DOHH2 (cell line): Measurements from ENCODE around the gene JRKL.

Source experiments
- H3F3A ChIP-seq: fragments of 200-600 bp; sonication (generic), shearing (Covaris generic); 2 replicates; pipeline ENCODE4 v1.6.0; 2016; ENCODE audit warnings: antibody characterized with exemption, mild to moderate bottlenecking; ENCODE audit not compliant: control insufficient read depth, insufficient read depth
- H3K27ac ChIP-seq: fragments of 200-600 bp; sonication (generic); 2 replicates; pipeline ENCODE4 v1.5.1; 2014; ENCODE audit warnings: low read depth, mild to moderate bottlenecking, low read length, moderate library complexity
- H3K27me3 ChIP-seq: fragments of 200-600 bp; sonication (generic); 2 replicates; pipeline ENCODE4 v1.6.1; 2014; ENCODE audit warnings: mild to moderate bottlenecking, low read length, mixed read lengths; ENCODE audit not compliant: control insufficient read depth
- H3K36me3 ChIP-seq: fragments of 200-600 bp; sonication (generic); 2 replicates; pipeline ENCODE4 v1.6.1; 2014; ENCODE audit warnings: mild to moderate bottlenecking, low read length, moderate library complexity, mixed read lengths; ENCODE audit not compliant: control insufficient read depth
- H3K4me1 ChIP-seq: fragments of 200-600 bp; sonication (generic); 2 replicates; pipeline ENCODE4 v1.6.1; 2014; ENCODE audit warnings: mild to moderate bottlenecking, low read length, mixed read lengths; ENCODE audit not compliant: control insufficient read depth
- H3K4me2 ChIP-seq: fragments of 200-600 bp; sonication (generic); 2 replicates; pipeline ENCODE4 v1.6.0; 2014; ENCODE audit warnings: mild to moderate bottlenecking, low read length, moderate library complexity
- H3K4me3 ChIP-seq: fragments of 200-600 bp; sonication (generic); 2 replicates; pipeline ENCODE4 v1.5.1; 2014; ENCODE audit warnings: mild to moderate bottlenecking, low read length, mixed read lengths
- H3K79me2 ChIP-seq: fragments of 200-600 bp; sonication (generic); 2 replicates; pipeline ENCODE4 v1.6.1; 2014; ENCODE audit warnings: mild to moderate bottlenecking, low read length, mixed read lengths; ENCODE audit not compliant: control insufficient read depth
- H3K9me2 ChIP-seq: fragments of 200-600 bp; sonication (generic); replicated peaks from 2 replicates; pipeline ENCODE4 v1.6.1; 2014; ENCODE audit warnings: mild to moderate bottlenecking, low read length, mixed read lengths; ENCODE audit not compliant: control insufficient read depth
- H3K9me3 ChIP-seq: fragments of 200-600 bp; sonication (generic); 2 replicates; pipeline ENCODE4 v1.6.1; 2014; ENCODE audit warnings: antibody characterized with exemption, low read length, mixed read lengths; ENCODE audit not compliant: control insufficient read depth, insufficient read depth
- H4K20me1 ChIP-seq: fragments of 200-600 bp; sonication (generic); 2 replicates; pipeline ENCODE4 v1.6.0; 2014; ENCODE audit warnings: low read depth, mild to moderate bottlenecking, antibody characterized with exemption, low read length, moderate library complexity; ENCODE audit not compliant: control insufficient read depth, insufficient read depth
- CTCF ChIP-seq: fragments of 200-600 bp; sonication (generic); IDR thresholded peaks from one replicate; pipeline ENCODE4 v1.5.1; 2014; ENCODE audit warnings: antibody characterized with exemption, mild to moderate bottlenecking, low read depth, low read length; ENCODE audit not compliant: poor library complexity, severe bottlenecking
- EZH2phosphoT487 ChIP-seq: fragments of 200-600 bp; sonication (generic); IDR thresholded peaks from 2 replicates; pipeline ENCODE4 v1.6.1; 2017; ENCODE audit warnings: borderline replicate concordance, mild to moderate bottlenecking, antibody characterized with exemption, low read length, moderate library complexity, mixed read lengths

JRKL gene

GRCh38 chr11:96389720-96390487, at the start of gene JRKL, which contains the start of gene CCDC82:
TSS of gene JRKL (plus strand) at chr11:96390013. CDS start at chr11:96390650, 637 bp downstream.
TSS of gene CCDC82 (minus strand) at chr11:96389912. CDS start at chr11:96384747, 5,165 bp downstream.
- Histone ChIP-seq H3K4me1 (peaks cover 28% of the 10 kb centered on the region), H3K4me2 (peak within 1 kb of the TSS; percentile 84), H3K79me2 (peaks cover 50% of the 10 kb centered on the region), H3K27ac (peak within 1 kb of the TSS; percentile 22; the same call in 1 of the 2 replicates), H3K9me3 (no peaks in the 10 kb centered on the region), H3K36me3 (peaks cover 26% of the 10 kb centered on the region), H3K9me2 (no peaks in the 10 kb centered on the region), H3F3A (0 out of 2 replicates have a peak, but pooled peaks cover 3% of the 10 kb centered on the region), H3K4me3 (peak within 1 kb of the TSS; percentile 85), H3K27me3 (no peaks in the 10 kb centered on the region), H4K20me1 (no peaks in the 10 kb centered on the region)
- TF ChIP-seq EZH2phosphoT487 (no peak), CTCF (no peak)

GRCh38 chr11:96340555-96340885, 49.3 kb upstream of the JRKL start:
- Histone ChIP-seq H3F3A (no peaks in the 10 kb centered on the region), H3K9me3 (no peaks in the 10 kb centered on the region), H3K9me2 (no peaks in the 10 kb centered on the region), H3K27ac (no peak overlapping the region), H4K20me1 (no peaks in the 10 kb centered on the region), H3K4me3 (no peak overlapping the region), H3K4me2 (no peak overlapping the region), H3K36me3 (no peaks in the 10 kb centered on the region), H3K27me3 (peaks cover 13% of the 10 kb centered on the region), H3K4me1 (peaks cover 18% of the 10 kb centered on the region), H3K79me2 (no peaks in the 10 kb centered on the region)
- TF ChIP-seq CTCF (no peak), EZH2phosphoT487 (no peak)

- Histone ChIP-seq H3K4me3 (peak overlapping the region; percentile 70), H3K4me1 (peaks cover 18% of the 10 kb centered on the region), H4K20me1 (no peaks in the 10 kb centered on the region), H3F3A (no peaks in the 10 kb centered on the region), H3K36me3 (no peaks in the 10 kb centered on the region), H3K4me2 (peak overlapping the region; percentile 75), H3K9me3 (no peaks in the 10 kb centered on the region), H3K27me3 (peaks cover 13% of the 10 kb centered on the region), H3K27ac (no peak overlapping the region), H3K9me2 (no peaks in the 10 kb centered on the region), H3K79me2 (no peaks in the 10 kb centered on the region)
- TF ChIP-seq CTCF (peak; percentile 48), EZH2phosphoT487 (no peak)
Measured at GRCh38 chr11:96341211-96342013, 48.4 kb upstream of the JRKL start.
